ENCODE measurements around the gene SIRT3.

SIRT3 gene

DNA sequence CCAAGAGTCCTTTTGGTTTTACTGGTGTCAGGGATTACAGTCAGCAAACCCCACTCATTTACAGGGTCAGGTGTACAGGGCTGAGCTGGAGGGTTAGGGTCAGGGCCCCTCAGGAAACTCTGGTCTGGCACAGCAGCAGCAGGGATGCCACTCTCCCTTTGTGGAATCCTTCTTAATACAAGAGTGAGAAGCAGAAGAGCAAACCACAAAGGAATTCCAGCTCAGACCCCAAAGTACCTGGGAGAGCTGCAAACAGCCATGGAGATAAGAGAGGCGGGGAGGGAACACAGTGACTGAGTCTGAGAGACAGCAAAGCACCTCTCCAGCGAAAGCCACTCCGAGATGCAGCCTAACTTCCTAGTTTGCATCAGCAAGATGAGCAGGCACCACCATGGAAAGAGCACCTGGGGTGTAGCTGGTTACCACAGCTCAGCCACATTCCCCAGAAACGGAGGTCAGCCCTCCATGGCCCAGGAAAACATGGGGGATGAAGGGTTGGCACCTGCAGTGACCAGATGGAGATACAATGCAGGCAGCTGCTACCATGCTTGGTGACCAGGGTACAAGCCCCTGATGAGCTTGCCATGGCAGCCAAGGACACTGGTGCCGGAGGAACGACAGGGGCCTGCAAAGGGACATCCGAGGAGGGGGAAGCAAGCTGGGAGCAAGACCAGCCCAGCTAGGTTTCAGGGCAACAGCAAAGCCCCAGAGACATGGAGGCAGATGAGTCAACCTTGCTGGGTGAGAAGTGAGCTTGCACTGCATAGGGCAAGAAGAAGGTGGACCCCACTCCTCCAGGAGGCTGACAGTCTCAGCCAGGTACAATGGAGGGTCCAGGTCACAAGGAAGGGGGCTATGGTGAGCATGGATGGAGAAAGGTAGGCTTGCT is 32.8 kb downstream of the SIRT3 start:
- peaks cover 0 to 33% of the 10 kb centered on the region in 2 experiments; a peak in 1 of 3 replicates for H3K36me3 ChIP-seq (ENCODE audit: control insufficient read depth in 2 of 2, insufficient read depth in 1 of 2, low read length in 2 of 2)
- no peak overlapping the region for H3K4me3 ChIP-seq (ENCODE audit: low read depth, low read length)
- TF ChIP-seq TRIM28 (IDR thresholded peaks at IDR 0.05; ENCODE audit: borderline replicate concordance, low read length): no peak
- TF ChIP-seq, protein P1, sequence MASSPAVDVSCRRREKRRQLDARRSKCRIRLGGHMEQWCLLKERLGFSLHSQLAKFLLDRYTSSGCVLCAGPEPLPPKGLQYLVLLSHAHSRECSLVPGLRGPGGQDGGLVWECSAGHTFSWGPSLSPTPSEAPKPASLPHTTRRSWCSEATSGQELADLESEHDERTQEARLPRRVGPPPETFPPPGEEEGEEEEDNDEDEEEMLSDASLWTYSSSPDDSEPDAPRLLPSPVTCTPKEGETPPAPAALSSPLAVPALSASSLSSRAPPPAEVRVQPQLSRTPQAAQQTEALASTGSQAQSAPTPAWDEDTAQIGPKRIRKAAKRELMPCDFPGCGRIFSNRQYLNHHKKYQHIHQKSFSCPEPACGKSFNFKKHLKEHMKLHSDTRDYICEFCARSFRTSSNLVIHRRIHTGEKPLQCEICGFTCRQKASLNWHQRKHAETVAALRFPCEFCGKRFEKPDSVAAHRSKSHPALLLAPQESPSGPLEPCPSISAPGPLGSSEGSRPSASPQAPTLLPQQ (tag by site-specific recombination; IDR thresholded peaks at IDR 0.05): 0 out of 2 replicates have a peak, but pooled peaks have one; percentile 21
- H3K27ac ChIP-seq (ENCODE audit: extremely low read depth, low read depth, low read length): no peak overlapping the region
- no peaks in the 10 kb centered on the region for H3K9me3 ChIP-seq (ENCODE audit: control insufficient read depth, insufficient read depth, low read depth, low read length)
- no peaks in the 10 kb centered on the region for H3K4me1 ChIP-seq (ENCODE audit: control insufficient read depth, insufficient read depth, low read length)
- POLR2A ChIA-PET: no interaction called here
- CTCF ChIA-PET: interaction anchor here (1.1 kb wide), 1 partner anchor 47 kb away, joined by 5 read pairs; no protein-coding TSS in a partner anchor

DNA sequence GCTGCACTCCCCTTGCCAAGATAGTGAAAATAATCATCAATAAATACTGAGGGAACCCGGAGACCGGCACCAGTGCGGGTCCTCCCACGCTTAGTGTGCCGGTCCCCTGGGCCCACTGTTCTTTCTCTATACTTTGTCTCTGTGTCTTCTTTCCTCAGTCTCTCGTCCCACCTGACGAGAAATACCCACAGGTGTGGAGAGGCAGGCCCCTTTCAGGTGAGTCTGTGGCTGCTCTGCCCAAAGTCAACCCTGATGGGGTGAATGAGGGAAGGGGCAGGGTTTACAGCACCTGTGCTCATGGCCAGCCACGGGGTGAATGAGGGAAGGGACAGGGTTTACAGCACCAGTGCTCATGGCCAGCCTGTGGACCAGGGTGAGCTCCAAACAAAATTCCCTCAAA is 33.7 kb downstream of the SIRT3 start:
- H3K4me1 ChIP-seq (ENCODE audit: control insufficient read depth, insufficient read depth, low read length): no peaks in the 10 kb centered on the region
- POLR2A ChIA-PET: no interaction called here
- H3K27ac ChIP-seq (ENCODE audit: extremely low read depth, low read depth, low read length): no peak overlapping the region
- no peak overlapping the region for H3K4me3 ChIP-seq (ENCODE audit: low read depth, low read length)
- TF ChIP-seq, protein P2, sequence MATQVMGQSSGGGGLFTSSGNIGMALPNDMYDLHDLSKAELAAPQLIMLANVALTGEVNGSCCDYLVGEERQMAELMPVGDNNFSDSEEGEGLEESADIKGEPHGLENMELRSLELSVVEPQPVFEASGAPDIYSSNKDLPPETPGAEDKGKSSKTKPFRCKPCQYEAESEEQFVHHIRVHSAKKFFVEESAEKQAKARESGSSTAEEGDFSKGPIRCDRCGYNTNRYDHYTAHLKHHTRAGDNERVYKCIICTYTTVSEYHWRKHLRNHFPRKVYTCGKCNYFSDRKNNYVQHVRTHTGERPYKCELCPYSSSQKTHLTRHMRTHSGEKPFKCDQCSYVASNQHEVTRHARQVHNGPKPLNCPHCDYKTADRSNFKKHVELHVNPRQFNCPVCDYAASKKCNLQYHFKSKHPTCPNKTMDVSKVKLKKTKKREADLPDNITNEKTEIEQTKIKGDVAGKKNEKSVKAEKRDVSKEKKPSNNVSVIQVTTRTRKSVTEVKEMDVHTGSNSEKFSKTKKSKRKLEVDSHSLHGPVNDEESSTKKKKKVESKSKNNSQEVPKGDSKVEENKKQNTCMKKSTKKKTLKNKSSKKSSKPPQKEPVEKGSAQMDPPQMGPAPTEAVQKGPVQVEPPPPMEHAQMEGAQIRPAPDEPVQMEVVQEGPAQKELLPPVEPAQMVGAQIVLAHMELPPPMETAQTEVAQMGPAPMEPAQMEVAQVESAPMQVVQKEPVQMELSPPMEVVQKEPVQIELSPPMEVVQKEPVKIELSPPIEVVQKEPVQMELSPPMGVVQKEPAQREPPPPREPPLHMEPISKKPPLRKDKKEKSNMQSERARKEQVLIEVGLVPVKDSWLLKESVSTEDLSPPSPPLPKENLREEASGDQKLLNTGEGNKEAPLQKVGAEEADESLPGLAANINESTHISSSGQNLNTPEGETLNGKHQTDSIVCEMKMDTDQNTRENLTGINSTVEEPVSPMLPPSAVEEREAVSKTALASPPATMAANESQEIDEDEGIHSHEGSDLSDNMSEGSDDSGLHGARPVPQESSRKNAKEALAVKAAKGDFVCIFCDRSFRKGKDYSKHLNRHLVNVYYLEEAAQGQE (tag by site-specific recombination; IDR thresholded peaks at IDR 0.05): no peak
- TF ChIP-seq SP3 (tag by site-specific recombination; IDR thresholded peaks at IDR 0.05) (no peak), ZNF175 (tag by site-specific recombination; IDR thresholded peaks at IDR 0.05) (no peak), KLF9 (tag by site-specific recombination; IDR thresholded peaks at IDR 0.05; ENCODE audit: low read depth) (no peak), ZNF830 (tag by site-specific recombination; IDR thresholded peaks at IDR 0.05; ENCODE audit: low read depth) (no peak), ZNF768 (tag by site-specific recombination; IDR thresholded peaks at IDR 0.05) (no peak), TRIM28 (IDR thresholded peaks at IDR 0.05; ENCODE audit: borderline replicate concordance, low read length) (no peak), ZNF843 (tag by site-specific recombination; IDR thresholded peaks at IDR 0.05) (no peak), ZNF266 (tag by site-specific recombination; IDR thresholded peaks at IDR 0.05; ENCODE audit: low read depth) (no peak), ZNF248 (tag by site-specific recombination; IDR thresholded peaks at IDR 0.05) (no peak)
- TF ChIP-seq, protein P3, sequence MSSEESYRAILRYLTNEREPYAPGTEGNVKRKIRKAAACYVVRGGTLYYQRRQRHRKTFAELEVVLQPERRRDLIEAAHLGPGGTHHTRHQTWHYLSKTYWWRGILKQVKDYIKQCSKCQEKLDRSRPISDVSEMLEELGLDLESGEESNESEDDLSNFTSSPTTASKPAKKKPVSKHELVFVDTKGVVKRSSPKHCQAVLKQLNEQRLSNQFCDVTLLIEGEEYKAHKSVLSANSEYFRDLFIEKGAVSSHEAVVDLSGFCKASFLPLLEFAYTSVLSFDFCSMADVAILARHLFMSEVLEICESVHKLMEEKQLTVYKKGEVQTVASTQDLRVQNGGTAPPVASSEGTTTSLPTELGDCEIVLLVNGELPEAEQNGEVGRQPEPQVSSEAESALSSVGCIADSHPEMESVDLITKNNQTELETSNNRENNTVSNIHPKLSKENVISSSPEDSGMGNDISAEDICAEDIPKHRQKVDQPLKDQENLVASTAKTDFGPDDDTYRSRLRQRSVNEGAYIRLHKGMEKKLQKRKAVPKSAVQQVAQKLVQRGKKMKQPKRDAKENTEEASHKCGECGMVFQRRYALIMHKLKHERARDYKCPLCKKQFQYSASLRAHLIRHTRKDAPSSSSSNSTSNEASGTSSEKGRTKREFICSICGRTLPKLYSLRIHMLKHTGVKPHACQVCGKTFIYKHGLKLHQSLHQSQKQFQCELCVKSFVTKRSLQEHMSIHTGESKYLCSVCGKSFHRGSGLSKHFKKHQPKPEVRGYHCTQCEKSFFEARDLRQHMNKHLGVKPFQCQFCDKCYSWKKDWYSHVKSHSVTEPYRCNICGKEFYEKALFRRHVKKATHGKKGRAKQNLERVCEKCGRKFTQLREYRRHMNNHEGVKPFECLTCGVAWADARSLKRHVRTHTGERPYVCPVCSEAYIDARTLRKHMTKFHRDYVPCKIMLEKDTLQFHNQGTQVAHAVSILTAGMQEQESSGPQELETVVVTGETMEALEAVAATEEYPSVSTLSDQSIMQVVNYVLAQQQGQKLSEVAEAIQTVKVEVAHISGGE (tag by site-specific recombination; conservative IDR thresholded peaks at IDR 0.05; ENCODE audit: low read depth): no peak
- TF ChIP-seq, protein P4, sequence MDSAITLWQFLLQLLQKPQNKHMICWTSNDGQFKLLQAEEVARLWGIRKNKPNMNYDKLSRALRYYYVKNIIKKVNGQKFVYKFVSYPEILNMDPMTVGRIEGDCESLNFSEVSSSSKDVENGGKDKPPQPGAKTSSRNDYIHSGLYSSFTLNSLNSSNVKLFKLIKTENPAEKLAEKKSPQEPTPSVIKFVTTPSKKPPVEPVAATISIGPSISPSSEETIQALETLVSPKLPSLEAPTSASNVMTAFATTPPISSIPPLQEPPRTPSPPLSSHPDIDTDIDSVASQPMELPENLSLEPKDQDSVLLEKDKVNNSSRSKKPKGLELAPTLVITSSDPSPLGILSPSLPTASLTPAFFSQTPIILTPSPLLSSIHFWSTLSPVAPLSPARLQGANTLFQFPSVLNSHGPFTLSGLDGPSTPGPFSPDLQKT (IDR thresholded peaks at IDR 0.05; ENCODE audit: borderline replicate concordance, low read depth, low read length): no peak
- TF ChIP-seq, protein P5, sequence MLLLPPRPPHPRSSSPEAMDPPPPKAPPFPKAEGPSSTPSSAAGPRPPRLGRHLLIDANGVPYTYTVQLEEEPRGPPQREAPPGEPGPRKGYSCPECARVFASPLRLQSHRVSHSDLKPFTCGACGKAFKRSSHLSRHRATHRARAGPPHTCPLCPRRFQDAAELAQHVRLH (tag by site-specific recombination; IDR thresholded peaks at IDR 0.05): no peak
- TF ChIP-seq, protein P6, sequence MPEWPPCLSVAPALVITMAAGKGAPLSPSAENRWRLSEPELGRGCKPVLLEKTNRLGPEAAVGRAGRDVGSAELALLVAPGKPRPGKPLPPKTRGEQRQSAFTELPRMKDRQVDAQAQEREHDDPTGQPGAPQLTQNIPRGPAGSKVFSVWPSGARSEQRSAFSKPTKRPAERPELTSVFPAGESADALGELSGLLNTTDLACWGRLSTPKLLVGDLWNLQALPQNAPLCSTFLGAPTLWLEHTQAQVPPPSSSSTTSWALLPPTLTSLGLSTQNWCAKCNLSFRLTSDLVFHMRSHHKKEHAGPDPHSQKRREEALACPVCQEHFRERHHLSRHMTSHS (tag by site-specific recombination; IDR thresholded peaks at IDR 0.05): no peak
- H3K9me3 ChIP-seq (ENCODE audit: control insufficient read depth, insufficient read depth, low read depth, low read length): no peaks in the 10 kb centered on the region
- CTCF ChIA-PET: interaction anchor here (1.1 kb wide), 1 partner anchor 48 kb away, joined by 5 read pairs; no protein-coding TSS in a partner anchor
- peaks cover 0 to 33% of the 10 kb centered on the region in 2 experiments; a peak in 1 of 3 replicates for H3K36me3 ChIP-seq (ENCODE audit: control insufficient read depth in 2 of 2, insufficient read depth in 1 of 2, low read length in 2 of 2)
